NCI-H2227 treated with DMSO at 0.1 percent for 48 hours (cell line): Measurements from ENCODE around the gene KANK4.
"Not testable (repeated sequence)": the region's sequence is repeated elsewhere in the genome, so short reads cannot be mapped to it uniquely, and the experiment has no call there.

ENCODE experiments used
- DNase-seq: peaks from one replicate; lab custom pipeline; 2025; lab: John Stamatoyannopoulos, UW

Gene KANK4

DNA sequence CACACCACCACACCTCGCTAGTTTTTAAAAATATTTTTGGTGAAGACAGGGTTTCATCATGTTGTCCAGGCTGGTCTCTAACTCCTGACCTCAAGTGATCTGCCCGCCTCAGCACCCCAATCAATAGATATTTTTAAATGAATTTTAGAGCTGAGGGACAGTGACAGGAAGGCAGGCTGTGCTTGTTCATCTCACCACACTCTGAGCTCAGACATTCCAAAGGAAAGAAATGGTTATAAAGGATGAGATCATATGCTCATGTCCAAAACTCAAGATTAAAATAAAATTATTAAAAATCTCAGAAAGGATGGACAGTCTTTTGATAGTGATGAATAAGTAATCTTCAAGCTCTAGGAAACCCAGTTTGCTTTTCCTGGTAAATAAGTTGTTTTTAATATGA lies 83.7 kb downstream of the KANK4 start:
- DNase-seq: no peak

DNA sequence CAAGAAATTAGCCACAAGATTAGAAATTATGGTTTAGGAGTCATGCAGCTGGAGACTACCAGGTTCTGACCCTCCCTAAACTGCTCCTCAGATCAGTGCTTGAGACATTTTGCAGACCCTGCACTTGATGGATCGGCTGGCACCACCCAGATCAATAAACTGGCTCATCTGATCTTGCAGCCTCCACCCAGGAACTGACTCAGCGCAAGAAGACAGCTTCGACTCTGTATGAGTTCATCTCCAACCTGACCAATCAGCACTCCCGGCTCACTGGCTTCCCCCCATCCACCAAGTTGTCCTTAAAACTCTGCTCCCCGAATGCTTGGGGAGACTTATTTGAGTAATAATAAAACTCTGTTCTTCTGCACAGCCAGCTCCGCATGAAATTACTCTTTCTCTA lies 84.5 kb downstream of the KANK4 start:
- no peak for DNase-seq

DNA sequence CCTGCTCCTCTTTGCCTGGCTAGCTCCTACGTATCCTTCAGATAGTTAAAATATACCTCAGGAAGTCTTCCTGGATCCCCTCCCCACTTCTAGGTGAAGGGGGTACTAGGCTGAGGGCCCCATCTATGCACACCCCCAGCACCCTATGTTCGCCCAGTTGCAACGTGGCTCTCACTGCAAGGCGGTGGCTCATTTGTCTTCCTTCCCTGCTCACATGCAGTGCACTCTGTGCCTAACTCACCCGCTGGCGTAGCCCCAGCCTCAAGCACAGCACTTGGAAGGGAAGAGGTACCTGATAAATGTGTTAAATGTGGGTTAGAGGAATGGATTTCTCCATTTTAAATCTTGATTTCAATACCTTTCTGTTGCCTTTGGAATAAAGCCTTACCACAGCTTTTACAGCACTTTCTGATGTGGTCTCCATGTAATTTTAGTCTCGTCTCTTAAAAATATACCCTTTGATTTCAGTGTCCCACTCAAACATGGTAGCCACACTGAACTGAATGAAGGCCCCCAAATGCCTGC lies 85.2 kb downstream of the KANK4 start:
- no peak for DNase-seq

DNA sequence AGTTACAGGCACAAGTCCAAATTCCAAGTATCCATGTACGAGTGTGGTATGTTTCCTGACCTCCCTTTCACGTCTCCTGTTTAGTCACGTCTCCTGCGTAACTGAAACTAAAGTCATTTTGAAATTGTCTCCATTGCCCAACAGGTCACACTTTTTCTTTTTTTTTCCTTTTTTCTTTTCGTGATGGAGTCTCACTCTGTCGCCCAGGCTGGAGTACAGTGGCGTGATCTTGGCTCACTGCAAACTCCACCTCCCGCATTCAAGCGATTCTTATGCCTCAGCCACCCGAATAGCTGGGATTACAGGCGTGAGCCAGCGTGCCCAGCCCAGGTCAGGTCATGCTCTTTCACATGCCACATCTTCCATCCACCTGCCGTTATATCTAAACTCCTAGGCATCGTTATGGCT lies 86.4 kb downstream of the KANK4 start:
- no peak for DNase-seq

DNA sequence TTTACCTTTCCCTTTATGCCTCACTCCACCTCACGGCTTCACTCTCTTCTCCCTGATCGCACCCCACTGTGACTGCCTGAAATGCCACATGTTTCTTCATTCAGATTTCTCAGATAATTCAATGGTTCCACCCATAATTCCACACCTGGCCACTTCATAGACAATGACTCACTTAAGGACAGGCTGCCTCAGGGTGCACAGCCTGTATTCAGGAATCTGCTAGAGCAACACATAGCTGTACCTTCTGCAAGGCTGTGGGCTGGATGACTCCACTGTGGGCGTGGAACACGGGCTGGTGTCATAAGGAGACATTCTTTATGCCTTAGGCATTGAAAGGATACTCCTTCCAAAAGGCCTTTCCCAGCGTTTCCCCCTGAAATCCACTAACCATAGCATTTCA lies 88.5 kb downstream of the KANK4 start:
- no peak for DNase-seq

DNA sequence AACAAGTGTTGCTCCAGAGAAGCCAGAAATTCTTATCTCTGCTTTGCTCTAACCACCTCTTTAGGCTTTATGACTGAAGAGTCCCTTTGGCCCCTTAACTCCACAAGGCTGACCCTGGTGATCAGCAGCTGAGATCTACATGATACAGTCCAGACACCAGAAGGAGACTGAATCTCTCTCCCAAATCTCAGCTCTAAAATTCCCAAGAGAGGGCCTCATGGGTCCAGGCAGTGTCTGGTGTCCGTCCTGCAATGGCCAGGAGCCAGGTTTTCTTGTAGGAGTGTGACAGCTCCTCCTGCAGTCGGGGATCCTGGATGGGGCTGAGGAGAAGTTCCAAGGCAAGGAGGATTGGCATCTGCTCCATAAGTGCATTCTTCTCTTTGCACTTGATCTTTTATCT lies 89.3 kb downstream of the KANK4 start:
- DNase-seq: no peak

DNA sequence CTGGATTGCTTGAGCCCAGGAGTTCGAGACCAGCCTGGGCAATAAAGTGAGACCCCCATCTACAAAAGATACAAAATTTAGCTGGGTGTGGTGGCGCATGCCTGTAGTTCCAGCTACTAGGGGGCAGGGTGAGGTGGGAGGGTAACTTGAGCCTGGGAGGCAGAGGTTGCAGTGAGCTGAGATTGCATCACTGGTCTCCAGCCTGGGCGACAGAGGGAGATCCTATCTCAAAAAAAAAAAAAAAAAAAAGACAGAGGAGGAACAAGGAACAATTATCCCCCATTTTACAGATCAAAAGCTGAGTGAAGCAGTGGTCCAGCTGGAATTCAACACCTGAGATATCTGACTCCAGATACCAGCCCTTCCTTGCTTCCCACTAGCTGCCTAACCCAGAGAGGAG lies 89.8 kb downstream of the KANK4 start:
- no peak for DNase-seq

DNA sequence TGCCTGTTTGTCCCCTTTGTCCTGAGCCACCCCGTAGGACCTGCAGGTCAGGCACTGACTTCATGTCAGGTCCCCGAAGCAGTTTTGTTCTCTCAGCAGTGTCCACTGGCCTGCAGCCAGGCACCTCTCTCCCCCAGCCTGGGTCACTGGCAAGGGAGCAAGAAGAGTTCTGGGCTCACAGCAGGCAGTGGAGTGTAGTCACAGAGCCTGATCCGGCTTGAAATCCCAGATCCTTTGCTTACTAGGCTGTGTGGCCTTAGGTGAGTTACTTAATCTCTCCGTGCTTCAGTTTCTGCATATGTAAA lies 90.4 kb downstream of the KANK4 start:
- no peak for DNase-seq

DNA sequence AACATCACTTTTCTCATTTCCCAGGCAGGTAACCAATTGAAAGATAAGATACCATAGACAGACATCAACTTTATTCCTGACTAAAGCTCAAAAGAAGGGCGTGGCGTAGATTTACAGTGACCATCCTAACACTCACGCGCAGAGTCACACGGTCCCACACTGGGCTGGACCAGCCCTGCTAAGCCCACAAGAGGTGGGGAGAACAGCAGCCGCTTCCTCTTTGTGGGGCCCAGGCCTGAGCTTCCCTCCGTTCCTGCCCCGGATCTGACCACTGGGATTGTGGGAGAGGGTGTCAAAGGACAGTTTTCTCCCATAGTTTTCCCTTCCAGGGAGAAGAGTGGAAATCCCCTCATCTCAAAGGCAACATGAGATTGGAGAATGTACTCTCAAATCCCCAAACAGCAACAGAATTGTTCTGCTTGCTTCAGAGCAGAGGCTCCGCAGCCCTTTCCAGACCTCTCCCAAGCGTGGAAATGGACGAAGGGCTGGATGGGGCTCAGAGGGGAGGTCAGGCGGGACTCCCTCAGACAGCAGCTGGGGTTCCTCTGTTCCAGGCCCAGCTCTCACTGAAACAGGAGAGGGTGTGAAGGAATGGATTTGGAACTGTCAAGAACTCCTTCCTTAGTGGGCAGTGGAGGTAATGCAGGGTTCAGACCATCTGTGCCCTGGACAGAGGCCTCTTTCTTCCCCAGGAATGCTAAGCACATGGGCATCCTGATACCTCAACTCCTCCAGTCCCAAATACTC lies 90.9 kb downstream of the KANK4 start:
- DNase-seq: no peak

DNA sequence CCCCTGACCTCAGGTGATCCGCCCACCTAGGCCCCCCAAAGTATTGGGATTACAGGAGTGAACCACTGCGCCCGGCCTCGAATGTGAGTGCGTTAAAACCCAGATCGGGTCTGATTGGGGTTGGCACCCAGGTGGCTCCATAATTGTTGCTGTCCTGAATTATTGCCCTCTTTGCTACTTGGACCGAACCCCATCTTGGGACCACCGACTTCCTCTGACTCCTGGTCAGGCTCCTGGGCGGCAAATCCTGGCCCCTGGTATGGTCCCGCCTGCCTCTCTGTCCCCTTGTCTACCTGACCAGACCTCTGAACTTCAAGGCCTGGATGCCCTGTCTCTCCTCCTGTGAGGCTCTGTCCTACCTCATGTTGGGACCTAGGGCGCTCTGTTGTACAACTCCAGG lies 91.7 kb downstream of the KANK4 start:
- DNase-seq: no peak

DNA sequence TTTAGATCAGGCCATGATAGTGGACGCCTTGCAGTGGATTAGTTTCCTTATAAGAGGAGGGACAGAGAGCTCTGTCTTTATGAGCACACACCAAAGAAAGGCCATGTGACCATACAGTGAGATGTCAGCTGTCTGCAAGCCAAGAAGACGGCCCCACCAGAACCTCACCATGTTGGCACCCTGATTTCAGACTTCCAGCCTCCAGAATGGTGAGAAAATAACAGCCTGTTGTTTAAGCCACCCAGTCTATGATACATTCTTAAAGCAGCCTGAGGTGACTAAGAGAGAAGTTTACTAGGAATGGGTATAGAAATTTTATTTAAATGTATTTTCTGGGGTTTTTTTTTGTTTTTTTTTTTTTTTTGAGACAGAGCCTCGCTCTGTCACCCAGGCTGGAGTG lies 95.1 kb downstream of the KANK4 start:
- no peak for DNase-seq

DNA sequence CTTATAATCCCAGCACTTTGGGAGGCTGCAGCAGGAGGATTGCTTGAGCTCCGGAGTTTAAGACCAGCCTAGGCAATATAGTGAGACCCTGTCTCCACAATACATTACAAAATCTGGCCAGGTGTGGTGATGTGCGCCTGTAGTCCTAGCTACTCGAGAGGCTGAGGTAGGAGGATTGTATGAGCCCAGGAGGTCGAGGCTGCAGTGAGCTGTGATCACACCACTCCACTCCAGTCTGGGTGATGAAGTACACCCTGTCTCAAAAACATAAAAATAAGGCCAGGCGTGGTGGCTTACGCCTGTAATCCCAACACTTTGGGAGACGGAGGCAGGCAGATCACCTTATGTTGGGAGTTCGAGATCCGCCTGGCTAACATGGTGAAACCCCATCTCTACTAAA lies 96.9 kb downstream of the KANK4 start:
- DNase-seq: no peak

DNA sequence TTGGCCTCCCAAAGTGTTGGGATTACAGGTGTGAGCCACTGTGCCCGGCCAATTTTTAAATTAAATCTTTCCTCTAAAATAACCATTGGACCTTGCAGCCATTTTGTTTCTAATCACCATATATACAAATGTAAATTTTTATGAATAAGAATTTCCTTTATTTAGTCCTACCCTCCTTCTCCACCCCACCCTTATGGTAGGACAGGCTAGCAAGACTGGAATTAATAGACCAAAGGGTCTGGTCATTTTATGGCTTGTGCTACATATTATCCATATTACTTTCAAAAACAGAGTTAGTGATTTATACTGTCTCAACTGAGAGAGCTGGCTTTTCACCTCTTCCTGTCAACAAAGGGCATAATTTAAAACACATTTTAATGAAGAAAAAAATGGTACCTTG lies 98.1 kb downstream of the KANK4 start:
- DNase-seq: no peak

DNA sequence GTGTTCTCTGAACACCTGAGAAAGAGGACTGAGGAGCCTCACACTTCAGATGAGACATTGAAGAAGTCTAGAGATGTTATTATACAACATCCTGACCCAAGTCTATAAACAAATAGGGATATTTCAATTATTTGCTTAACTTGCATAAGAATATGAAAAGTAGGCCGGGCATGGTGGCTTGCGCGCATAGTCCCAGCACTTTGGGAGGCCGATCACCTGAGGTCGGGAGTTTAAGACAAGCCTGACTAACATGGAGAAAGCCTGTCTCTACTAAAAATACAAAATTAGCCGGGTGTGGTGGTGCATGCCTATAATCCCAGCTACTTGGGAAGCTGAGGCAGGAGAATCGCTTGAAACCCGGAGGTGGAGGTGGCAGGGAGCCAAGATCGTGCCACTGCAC lies 98.8 kb downstream of the KANK4 start:
- DNase-seq: not testable (repeated sequence)

DNA sequence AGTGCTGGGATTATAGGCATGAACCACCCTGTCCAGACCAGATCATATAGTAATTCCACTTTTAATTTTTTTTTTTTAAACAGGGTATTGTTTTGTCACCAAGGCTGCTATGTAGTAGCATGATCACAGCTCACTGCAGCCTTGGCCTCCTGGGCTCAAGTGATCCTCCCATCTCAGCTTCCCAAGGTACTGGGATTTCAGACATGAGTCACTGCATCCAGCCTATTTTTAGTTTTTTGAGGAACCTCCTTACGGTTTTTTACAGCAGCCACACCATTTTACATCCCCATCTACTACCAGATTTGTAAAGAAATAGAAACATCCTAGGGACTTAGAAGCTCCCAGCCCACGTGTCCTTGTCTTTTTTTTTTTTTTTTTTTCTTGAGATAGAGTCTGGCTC lies 100.6 kb downstream of the KANK4 start:
- DNase-seq: no peak

DNA sequence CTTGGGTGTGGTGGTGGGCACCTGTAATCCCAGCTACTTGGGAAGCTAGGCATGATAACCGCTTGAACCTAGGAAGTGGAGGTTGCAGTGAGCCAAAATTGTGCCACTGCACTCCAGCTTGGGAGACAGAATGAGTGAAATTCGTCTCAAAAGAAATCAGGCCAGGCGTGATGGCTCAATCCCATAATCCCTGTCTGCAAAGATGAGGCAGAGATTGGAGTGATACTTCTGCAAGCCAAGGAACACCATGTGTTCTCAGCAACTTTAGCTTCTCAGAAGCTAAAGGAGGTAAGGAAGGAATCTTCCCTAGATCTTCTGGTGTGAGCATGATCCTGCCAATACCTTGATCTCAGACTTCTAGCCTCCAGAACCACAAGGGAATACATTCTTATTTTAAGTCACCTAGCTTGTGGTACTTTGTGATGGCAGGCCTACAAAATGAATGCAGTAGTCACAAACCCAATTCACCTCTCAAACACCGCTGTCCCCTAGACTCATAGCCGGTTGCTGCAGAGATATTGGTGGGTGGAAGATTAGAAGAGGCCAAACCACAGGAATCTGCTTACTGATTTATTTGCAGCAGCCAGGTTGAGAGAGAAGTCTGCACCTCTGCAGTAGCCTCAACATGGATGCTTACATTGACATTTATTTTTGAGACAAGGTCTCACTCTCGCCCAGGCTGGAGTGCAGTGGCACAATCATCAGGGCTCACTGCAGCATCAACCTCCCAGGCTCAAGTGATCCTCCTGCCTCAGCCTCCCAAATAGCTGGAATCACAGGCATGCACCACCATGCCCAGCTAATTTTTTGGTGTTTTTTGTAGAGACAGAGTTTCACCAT lies 105.9 kb downstream of the KANK4 start:
- DNase-seq: no peak

DNA sequence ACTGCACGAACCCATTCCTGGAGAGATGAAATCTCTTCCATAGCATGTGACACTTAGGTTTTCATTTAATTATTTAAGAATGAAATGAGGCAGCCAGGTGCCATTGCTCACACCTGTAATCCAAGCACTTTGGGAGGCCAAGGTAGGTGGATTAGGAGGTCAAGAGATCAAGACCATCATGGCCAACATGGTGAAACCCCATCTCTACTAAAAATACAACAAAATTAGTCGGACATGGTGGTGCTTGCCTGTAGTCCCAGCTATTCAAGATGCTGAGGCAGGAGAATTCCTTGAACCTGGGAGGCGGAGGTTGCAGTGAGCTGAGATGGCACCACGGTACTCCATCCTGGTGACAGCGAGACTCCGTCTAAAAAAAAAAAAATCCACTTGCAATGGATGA lies 106.8 kb downstream of the KANK4 start:
- no peak for DNase-seq

DNA sequence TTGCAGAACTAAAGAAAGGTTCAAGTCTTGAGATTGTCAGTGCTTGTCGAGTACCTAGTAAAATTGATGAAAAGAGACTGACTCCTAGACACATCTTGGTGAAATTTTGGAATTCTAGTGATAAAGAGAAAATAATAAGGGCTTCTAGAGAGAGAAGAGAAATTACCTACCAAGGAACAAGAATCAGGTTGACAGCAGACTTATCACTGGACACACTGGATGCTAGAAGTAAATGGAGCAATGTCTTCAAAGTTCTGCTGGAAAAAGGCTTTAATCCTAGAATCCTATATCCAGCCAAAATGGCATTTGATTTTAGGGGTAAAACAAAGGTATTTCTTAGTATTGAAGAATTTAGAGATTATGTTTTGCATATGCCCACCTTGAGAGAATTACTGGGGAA lies 108.3 kb downstream of the KANK4 start:
- DNase-seq: no peak

DNA sequence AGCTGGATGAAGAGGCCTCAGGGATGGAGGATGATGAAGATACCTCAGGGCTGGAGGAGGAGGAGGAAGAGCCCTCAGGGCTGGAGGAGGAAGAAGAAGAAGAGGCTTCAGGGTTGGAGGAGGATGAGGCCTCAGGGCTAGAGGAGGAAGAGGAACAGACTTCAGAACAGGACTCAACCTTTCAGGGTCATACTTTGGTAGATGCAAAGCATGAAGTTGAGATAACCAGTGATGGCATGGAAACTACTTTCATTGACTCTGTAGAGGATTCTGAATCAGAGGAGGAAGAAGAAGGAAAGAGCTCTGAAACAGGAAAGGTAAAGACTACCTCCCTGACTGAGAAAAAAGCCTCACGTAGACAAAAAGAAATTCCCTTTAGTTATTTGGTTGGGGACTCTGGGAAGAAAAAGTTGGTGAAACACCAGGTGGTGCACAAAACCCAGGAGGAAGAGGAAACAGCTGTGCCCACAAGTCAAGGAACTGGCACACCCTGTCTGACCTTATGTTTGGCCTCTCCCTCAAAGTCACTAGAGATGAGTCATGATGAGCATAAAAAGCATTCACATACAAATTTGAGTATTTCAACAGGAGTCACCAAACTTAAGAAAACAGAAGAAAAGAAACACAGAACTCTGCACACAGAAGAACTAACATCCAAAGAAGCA lies 109.2 kb downstream of the KANK4 start:
- DNase-seq: no peak

DNA sequence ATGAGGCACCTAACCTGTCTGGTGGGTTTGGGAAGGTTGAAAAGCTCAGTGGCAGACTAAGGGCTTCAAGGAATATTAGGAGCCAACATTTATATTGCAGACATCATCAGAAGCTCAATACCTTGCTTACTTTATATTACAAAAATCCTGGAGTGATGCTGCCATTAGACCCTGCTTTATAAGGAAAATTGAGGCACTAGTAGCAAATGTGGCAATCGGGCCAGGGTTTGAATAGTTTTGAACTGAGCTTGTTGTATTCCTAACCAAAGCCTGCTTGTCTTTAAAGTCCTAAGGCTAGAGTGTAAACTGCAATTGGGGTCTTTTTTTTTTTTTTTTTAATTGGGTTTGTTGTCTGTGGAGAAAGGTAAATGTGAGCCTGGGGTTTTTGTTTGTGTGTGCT lies 110.3 kb downstream of the KANK4 start:
- no peak for DNase-seq

DNA sequence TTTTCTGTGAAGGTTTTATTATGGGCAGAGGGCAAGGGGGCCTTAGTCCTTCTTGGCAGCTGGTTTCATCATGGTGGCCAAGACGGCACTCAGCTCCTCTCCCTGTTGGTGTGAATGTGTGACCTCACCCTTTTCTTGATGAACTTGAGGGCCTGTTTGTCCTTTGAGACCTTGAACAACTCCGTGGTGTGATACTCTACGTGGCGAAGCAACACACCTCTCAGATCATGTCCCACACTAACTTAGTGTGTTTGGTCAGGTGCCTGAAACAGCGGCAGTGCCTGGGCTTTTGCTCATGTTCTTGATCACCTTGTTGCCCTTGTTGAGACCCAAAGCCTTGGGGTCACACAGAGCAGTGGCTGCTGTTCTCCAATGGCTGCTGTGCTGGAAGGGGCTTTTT lies 111.1 kb downstream of the KANK4 start:
- DNase-seq: no peak

DNA sequence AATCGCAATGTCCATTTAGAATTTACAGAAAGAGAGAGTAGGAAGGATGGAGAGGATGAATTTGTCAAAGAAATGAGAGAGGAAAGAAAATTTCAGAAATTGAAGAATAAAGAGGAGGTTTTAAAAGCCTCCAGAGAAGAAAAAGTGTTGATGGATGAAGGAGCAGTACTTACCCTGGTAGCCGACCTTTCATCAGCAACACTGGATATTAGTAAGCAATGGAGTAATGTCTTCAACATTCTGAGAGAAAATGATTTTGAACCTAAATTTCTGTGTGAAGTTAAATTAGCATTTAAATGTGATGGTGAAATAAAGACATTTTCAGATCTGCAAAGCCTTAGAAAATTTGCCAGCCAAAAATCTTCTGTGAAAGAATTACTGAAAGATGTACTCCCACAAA lies 112.0 kb downstream of the KANK4 start:
- no peak for DNase-seq

DNA sequence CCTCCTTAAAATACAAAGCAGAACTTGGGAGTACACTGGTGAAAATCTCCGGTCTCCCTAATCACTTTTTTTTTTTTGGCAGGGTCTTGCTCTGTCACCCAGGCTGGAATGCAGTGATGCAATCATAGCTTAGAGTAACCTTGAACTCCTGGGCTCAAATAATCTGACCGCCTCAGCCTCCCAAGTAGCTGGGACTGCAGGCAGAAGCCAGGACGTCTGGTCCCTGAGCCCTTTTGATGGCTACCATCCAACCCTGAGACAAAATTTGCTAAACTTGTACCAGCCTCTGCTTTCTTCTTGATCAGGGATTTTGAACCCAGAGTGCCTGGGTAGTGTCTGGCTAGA lies 120.5 kb downstream of the KANK4 start:
- DNase-seq: no peak
